DOHH2 (cell line): ENCODE data around the gene SYNDIG1.

Source experiments
- H3F3A ChIP-seq: fragments of 200-600 bp; sonication (generic), shearing (Covaris generic); 2 replicates; pipeline ENCODE4 v1.6.0; 2016; ENCODE audit warnings: antibody characterized with exemption, mild to moderate bottlenecking; ENCODE audit not compliant: control insufficient read depth, insufficient read depth
- H3K27ac ChIP-seq: fragments of 200-600 bp; sonication (generic); 2 replicates; pipeline ENCODE4 v1.5.1; 2014; ENCODE audit warnings: low read depth, mild to moderate bottlenecking, low read length, moderate library complexity
- H3K27me3 ChIP-seq: fragments of 200-600 bp; sonication (generic); 2 replicates; pipeline ENCODE4 v1.6.1; 2014; ENCODE audit warnings: mild to moderate bottlenecking, low read length, mixed read lengths; ENCODE audit not compliant: control insufficient read depth
- H3K36me3 ChIP-seq: fragments of 200-600 bp; sonication (generic); 2 replicates; pipeline ENCODE4 v1.6.1; 2014; ENCODE audit warnings: mild to moderate bottlenecking, low read length, moderate library complexity, mixed read lengths; ENCODE audit not compliant: control insufficient read depth
- H3K4me1 ChIP-seq: fragments of 200-600 bp; sonication (generic); 2 replicates; pipeline ENCODE4 v1.6.1; 2014; ENCODE audit warnings: mild to moderate bottlenecking, low read length, mixed read lengths; ENCODE audit not compliant: control insufficient read depth
- H3K4me2 ChIP-seq: fragments of 200-600 bp; sonication (generic); 2 replicates; pipeline ENCODE4 v1.6.0; 2014; ENCODE audit warnings: mild to moderate bottlenecking, low read length, moderate library complexity
- H3K4me3 ChIP-seq: fragments of 200-600 bp; sonication (generic); 2 replicates; pipeline ENCODE4 v1.5.1; 2014; ENCODE audit warnings: mild to moderate bottlenecking, low read length, mixed read lengths
- H3K79me2 ChIP-seq: fragments of 200-600 bp; sonication (generic); 2 replicates; pipeline ENCODE4 v1.6.1; 2014; ENCODE audit warnings: mild to moderate bottlenecking, low read length, mixed read lengths; ENCODE audit not compliant: control insufficient read depth
- H3K9me2 ChIP-seq: fragments of 200-600 bp; sonication (generic); replicated peaks from 2 replicates; pipeline ENCODE4 v1.6.1; 2014; ENCODE audit warnings: mild to moderate bottlenecking, low read length, mixed read lengths; ENCODE audit not compliant: control insufficient read depth
- H3K9me3 ChIP-seq: fragments of 200-600 bp; sonication (generic); 2 replicates; pipeline ENCODE4 v1.6.1; 2014; ENCODE audit warnings: antibody characterized with exemption, low read length, mixed read lengths; ENCODE audit not compliant: control insufficient read depth, insufficient read depth
- H4K20me1 ChIP-seq: fragments of 200-600 bp; sonication (generic); 2 replicates; pipeline ENCODE4 v1.6.0; 2014; ENCODE audit warnings: low read depth, mild to moderate bottlenecking, antibody characterized with exemption, low read length, moderate library complexity; ENCODE audit not compliant: control insufficient read depth, insufficient read depth
- EZH2phosphoT487 ChIP-seq: fragments of 200-600 bp; sonication (generic); IDR thresholded peaks from 2 replicates; pipeline ENCODE4 v1.6.1; 2017; ENCODE audit warnings: borderline replicate concordance, mild to moderate bottlenecking, antibody characterized with exemption, low read length, moderate library complexity, mixed read lengths
- TF ChIP-seq, protein P1 (sequence below): fragments of 200-600 bp; sonication (generic); IDR thresholded peaks from one replicate; pipeline ENCODE4 v1.5.1; 2014; ENCODE audit warnings: antibody characterized with exemption, mild to moderate bottlenecking, low read depth, low read length; ENCODE audit not compliant: poor library complexity, severe bottlenecking

The SYNDIG1 gene

GRCh38 chr20:24665196-24665595 is 195.8 kb downstream of the SYNDIG1 start:
- TF ChIP-seq EZH2phosphoT487, result no peak
- TF ChIP-seq, protein P1, sequence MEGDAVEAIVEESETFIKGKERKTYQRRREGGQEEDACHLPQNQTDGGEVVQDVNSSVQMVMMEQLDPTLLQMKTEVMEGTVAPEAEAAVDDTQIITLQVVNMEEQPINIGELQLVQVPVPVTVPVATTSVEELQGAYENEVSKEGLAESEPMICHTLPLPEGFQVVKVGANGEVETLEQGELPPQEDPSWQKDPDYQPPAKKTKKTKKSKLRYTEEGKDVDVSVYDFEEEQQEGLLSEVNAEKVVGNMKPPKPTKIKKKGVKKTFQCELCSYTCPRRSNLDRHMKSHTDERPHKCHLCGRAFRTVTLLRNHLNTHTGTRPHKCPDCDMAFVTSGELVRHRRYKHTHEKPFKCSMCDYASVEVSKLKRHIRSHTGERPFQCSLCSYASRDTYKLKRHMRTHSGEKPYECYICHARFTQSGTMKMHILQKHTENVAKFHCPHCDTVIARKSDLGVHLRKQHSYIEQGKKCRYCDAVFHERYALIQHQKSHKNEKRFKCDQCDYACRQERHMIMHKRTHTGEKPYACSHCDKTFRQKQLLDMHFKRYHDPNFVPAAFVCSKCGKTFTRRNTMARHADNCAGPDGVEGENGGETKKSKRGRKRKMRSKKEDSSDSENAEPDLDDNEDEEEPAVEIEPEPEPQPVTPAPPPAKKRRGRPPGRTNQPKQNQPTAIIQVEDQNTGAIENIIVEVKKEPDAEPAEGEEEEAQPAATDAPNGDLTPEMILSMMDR, result no peak
- no peaks in the 10 kb centered on the region for H4K20me1 ChIP-seq
- H3K36me3 ChIP-seq, result no peaks in the 10 kb centered on the region
- H3K27me3 ChIP-seq, result no peaks in the 10 kb centered on the region
- no peak overlapping the region for H3K4me3 ChIP-seq
- H3K4me1 ChIP-seq, result no peaks in the 10 kb centered on the region
- no peaks in the 10 kb centered on the region for H3K9me2 ChIP-seq
- no peak overlapping the region for H3K4me2 ChIP-seq
- no peak overlapping the region for H3K27ac ChIP-seq
- H3K79me2 ChIP-seq, result no peaks in the 10 kb centered on the region
- H3F3A ChIP-seq, result no peaks in the 10 kb centered on the region
- H3K9me3 ChIP-seq, result no peaks in the 10 kb centered on the region

- no peaks in the 10 kb centered on the region for H3F3A ChIP-seq
- H3K27me3 ChIP-seq, result no peaks in the 10 kb centered on the region
- no peak overlapping the region for H3K4me3 ChIP-seq
- no peaks in the 10 kb centered on the region for H3K36me3 ChIP-seq
- H4K20me1 ChIP-seq, result no peaks in the 10 kb centered on the region
- TF ChIP-seq, protein P1, result no peak
- TF ChIP-seq EZH2phosphoT487, result no peak
- no peaks in the 10 kb centered on the region for H3K9me3 ChIP-seq
- H3K79me2 ChIP-seq, result no peaks in the 10 kb centered on the region
- H3K4me2 ChIP-seq, result no peak overlapping the region
- H3K27ac ChIP-seq, result no peak overlapping the region
- H3K4me1 ChIP-seq, result no peaks in the 10 kb centered on the region
- H3K9me2 ChIP-seq, result no peaks in the 10 kb centered on the region
These were observed 196.3 kb downstream of the SYNDIG1 start for GRCh38 chr20:24665741-24666191.

GRCh38 chr20:24667689-24668383 is 198.4 kb downstream of the SYNDIG1 start:
- H3K4me2 ChIP-seq, result no peak overlapping the region
- H3K4me3 ChIP-seq, result no peak overlapping the region
- no peaks in the 10 kb centered on the region for H3K9me2 ChIP-seq
- no peaks in the 10 kb centered on the region for H3K36me3 ChIP-seq
- no peak overlapping the region for H3K27ac ChIP-seq
- H3K27me3 ChIP-seq, result no peaks in the 10 kb centered on the region
- H4K20me1 ChIP-seq, result no peaks in the 10 kb centered on the region
- no peaks in the 10 kb centered on the region for H3F3A ChIP-seq
- H3K9me3 ChIP-seq, result no peaks in the 10 kb centered on the region
- no peaks in the 10 kb centered on the region for H3K4me1 ChIP-seq
- TF ChIP-seq, protein P1, result no peak
- no peak for TF ChIP-seq EZH2phosphoT487
- H3K79me2 ChIP-seq, result no peaks in the 10 kb centered on the region
